Activated naive CD8-positive, alpha-beta T cell treated with anti-CD3 and anti-CD28 coated beads, Interleukin-2, amount 50 U/mL, for 16 hours (primary cell): ENCODE results near the gene CHPF.

Source experiments
- DNase-seq: peaks from one replicate; pipeline ENCODE4 v3.0.0-alpha.2; 2020; ENCODE audit warnings: low read depth, low spot score

CHPF gene

DNA sequence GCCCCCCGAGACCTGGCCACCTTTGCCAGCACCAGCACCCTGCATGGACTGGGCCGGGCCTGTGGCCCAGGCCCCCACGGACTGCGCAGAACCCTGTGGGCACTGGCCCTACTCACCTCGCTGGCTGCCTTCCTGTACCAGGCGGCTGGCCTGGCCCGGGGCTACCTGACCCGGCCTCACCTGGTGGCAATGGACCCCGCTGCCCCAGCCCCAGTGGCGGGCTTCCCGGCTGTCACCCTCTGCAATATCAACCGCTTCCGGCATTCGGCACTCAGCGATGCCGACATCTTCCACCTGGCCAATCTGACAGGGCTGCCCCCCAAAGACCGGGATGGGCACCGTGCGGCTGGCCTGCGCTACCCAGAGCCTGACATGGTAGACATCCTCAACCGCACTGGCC is 28.8 kb downstream of the CHPF start:
- DNase-seq, result no peak

DNA sequence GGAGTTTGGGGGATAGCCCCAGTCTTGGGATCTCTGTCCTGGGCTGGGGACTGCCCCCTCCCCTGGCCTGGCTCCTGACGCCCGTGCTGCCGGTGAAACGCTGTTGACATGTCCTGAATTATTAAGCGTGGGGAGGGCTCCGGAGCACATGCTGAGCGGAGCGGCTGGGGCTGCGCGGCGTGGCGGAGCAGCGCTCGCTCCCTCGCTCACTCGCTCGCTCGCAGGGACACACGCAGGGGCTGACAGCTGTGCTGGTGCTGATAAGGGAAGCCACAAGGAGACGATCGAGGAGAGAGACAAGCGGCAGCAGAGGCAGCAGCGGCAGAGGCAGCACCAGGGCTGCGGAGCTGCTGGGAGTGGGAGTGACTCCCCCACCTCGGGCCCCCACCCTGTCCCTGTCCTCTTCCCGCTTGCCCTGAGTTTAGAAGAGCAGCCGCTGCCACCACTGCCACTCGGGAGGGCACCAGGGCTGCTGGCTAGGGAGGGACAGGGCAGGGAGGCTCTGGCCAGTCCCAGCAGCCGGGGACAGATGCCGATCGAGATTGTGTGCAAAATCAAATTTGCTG is 29.3 kb downstream of the CHPF start, which contains the start of gene ASIC4:
ASIC4 (plus strand) TSS at position 287 of the 566 bp plus-strand sequence; CDS start at position 530, 243 bp downstream.
- DNase-seq, result no peak

DNA sequence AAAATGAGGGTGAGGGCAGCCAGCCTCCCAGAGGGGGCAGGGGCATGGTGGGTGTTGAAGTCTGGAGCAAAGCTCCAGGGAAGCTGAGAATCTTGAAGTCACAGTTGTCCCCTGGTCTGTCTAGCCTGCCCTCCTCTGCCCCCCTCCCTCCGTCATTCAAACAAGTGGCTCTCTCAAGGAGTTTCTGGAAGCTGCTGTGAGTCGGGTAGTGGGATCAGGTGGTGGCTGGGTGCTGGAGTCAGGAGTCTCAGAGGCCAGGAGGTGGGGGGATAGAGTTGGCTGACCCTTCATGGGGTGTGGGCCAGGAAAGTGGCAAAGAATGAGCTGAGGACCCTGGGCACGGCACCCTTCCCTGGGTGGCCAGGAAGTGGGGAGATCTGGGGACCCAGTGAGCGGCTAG is 29.8 kb downstream of the CHPF start:
- no peak for DNase-seq

DNA sequence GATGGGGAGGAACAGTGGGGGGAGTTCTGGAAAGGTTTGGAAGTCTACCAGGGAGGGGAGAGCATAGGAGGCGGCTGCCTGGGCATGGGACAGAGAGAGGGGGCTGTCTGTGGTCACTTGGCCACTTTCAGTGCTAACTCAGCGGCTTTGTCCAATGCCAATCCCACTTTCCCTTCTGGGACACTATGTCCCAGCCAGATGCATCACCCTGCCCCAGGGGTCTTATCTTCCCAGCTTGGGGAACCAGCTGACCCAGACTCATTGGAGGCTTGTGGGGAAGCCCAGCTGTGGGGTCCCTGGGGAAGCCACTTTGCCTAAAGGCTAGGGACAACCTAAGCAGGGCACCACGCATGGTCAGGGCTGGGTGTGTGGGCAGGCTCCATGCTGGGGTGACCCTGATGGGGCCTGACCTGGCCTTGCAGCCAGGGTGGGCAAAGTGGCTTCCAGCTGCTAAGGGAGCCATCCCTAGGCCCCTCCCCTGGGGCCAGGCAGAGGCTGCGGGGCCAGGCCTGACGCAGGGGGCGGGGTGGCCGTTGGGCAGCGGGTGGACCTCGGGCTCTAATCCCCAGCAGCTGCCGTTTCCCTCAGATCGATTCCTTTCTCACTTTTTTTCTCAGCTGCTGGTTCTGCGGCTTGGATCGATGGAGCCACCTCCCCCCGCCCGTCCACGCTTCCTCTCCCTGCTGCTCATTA is 30.9 kb downstream of the CHPF start:
- DNase-seq, result no peak

- no peak for DNase-seq
Measured at GRCh38 chr2:219511547-219512325, 31.9 kb downstream of the CHPF start.

GRCh38 chr2:219510512-219511135 is 33.0 kb downstream of the CHPF start:
- DNase-seq, result no peak

DNA sequence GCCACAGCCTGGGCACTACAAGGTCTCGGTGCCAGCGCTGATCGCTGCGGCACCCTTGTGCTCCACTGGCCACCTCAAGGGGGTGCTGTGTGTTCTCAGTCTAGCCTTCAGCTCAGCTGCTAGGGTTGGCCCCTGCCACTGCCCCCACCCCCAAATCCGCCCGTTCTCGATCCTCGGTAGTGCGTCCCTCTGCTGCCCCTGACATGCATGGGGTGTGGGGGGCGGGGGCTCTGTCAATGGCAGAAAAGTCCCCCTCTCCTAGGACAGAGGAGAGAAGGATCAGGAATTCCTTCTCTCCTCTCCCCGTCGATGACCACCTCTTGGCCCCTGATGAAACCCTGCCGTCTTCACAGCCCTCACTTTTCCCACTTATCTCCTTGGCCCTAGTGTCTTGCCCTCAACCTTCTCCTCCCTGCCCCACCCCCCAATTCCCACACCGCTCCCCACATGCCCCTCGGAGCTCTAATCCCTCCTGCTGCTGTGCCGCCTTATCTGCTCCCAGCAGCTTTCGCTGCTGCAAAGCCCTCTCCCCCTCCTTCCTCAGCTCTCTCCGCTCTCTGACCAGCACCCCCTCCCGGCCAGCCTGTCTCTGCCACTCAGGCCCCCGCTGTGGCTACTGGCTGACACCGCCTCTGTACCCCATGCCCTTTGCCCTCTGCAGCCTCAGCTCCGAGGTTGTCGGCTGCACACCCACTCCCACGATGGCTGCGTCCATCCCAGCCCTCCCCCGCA is 33.7 kb downstream of the CHPF start:
- no peak for DNase-seq

DNA sequence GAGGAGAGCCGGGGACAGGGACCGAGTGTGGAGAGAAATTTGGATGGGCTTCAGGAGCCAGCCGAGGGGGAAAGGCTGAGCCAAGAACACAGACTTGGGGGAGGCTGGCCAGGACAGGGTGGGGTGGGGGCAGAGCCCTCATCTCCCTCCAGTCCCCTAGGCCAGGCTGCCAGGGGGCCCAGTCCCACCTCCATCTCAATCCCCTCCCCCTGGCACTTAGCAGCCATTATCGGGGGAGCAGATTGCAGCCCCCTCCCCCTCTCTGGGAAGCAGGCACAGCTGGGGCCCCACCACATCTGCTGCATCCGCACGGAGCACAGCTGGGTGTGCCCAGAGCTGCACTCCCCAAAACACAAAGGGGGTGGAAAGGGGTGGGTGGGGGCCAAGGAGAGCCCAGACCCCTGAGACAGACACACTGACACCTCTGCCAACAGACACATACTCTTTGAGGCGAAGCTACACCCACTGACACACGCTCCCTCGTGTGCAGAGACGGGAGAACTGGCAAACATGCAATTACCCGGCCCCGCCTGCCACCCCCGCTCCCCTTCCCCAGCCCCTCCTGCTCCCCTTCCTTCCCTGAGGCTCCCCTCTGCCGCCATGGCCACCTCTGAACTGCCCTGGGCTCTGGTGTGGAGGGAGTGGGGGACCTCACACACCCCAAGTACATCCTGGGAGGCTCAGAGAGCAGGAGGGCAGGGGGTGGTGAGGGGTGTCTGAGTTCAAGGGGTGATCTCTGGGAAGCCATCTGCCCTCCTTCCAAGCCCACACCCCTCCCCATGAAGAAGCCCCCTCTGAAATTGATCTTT is 34.4 kb downstream of the CHPF start:
- DNase-seq, result no peak

DNA sequence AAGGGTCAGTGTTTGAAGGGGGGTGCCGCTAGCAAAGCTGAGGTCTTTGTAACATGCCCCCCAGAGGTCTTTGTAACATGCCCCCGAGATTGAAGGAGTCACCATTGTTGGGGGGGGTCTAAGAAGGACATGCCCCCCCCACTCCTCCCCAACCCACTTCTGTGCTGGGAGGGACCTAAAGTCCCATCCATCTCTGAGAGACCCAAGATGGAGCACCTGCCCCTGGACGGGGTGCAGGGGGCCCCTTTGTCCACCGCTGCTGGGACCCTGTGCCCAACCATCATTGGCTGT is 35.2 kb downstream of the CHPF start:
- no peak for DNase-seq

DNA sequence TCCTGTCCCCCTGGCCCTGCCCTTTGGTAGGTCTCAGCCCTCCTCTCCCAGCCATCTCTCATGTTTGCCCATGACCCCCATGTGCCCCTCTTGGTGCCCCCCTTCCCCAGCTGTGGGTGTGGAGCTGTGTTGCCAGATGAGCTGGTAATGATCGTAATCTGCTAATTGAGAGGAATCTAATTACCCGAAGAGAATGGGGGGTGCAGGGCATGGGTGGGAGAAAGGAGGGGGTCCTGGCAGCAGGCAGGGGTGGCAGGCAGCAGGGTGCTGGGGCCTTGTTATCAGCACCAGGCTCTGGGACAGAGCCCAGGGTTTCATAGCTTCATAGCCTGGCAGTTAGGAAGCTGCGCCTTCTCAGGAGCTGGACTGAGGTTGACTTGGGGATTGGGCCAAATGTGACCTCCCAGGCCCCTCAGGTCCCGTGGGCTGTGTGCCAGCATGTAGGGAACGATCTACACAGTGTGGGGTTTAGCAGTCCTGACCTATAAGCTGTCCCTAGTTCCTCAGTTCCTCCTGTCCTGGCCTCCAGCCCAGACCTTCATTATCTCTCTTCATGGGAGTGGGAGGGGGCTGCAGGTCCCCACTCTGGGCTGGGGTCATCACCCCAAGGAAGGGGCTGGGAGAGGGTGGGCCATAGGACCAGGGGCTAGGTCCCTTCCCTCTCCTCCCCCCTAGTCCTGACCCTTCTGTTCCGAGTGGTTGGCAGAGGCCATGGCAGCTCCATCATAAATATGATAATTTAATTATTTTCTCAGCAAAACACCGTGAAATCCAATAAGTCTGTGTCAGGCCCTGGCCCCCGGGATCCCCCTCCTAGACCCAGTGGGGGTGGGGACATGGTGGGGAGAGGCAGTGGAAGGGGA is 35.8 kb downstream of the CHPF start:
- no peak for DNase-seq

DNA sequence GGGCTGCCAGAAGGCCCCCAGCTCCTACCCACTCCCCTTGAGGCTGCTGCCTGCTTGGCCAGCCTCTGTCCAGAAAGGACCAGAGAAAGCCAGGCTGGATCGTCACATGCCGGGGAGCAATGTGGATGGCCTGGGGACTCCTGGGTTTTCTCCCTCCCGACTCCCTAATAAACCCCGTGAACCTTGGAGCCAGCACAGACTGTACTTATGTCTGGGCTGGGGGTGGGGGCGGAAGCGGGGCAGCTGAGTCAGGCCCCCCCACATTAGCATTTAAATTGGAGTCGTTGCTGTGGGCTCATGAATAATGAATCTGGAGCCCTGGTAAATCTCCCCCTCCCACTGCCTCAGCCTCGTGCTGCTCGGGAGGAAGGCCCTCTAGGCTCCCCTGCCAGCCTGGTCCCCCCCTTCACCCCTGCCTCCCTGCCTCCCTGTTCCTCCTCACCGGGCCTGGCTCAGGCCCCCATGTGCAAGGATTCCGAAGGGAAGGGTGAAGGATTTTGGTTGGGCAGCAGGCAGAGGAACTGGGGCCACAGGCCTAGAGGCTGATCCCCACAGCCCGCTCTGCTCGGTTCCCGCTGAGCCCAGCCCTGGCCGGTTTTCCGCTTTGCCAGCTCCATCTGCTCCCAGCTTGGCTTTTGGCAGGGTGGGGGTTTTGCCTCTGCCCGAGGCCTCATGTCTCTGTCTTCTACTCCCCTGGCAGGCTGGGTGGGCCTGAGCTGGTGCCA is 36.6 kb downstream of the CHPF start:
- no peak for DNase-seq

DNA sequence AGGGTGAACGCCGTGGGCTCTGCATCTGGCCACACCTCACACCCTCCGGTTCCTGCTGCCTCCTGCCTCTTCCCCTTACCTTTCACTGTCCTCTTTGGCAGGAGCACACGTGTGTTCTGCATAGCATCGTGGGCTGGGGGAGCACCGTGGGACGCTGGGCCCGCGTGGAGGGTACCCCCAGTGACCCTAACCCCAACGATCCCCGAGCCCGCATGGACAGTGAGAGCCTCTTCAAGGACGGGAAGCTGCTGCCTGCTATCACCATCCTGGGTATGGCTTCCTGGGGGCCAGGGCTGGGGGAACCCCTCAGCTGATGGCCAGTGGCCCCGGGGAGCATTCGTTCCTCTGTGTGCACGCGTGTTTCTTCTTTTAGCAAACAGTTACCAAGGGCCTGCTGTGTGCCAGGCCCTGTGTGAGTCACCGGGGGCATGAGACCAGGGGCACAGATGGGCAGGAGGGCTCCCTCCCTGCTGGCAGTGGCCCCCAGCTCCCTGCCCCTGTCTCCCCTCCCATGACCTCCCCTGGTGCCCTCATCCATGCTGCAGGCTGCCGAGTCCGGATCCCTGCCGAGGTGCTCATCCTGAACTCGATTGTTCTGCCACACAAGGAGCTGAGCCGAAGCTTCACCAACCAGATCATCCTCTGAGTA is 37.3 kb downstream of the CHPF start:
- no peak for DNase-seq

GRCh38 chr2:219505585-219505984 is 38.0 kb downstream of the CHPF start:
- DNase-seq, result no peak

GRCh38 chr2:219502618-219503017 is 41.0 kb downstream of the CHPF start:
- DNase-seq, result no peak

DNA sequence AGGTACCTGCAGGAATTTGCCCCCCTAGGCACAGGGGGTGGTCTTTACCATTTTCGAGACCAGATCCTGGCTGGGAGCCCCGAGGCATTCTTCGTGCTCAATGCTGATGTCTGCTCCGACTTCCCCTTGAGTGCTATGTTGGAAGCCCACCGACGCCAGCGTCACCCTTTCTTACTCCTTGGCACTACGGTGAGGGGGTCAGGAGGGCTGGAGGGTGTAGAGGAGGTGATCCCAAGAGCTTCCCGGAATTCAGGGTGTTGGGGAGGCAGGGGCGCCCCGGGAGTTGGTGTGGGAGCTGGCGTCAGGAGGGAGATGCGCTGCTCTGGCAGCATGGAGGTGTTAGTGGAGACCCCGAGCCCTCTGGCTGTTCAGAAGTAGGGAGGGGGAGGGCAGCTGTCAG is 41.8 kb downstream of the CHPF start:
- no peak for DNase-seq

DNA sequence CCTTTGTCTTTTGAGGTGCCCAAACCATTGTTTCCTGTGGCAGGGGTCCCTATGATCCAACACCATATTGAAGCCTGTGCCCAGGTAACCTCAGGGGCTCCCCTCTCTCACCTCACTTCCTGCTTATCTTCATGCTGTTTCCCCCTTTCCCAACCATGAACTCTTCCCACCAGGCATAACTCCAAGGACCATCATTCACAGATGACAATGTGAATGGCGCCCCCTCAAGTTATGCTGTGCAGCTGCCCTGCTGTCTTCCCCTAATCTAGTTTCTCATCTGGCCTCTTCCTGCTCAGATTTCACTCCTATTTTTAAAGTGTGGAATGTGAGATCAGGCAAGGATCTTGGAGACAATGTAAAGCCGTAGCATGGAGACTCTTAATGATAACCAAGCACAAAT is 43.5 kb downstream of the CHPF start:
- no peak for DNase-seq

DNA sequence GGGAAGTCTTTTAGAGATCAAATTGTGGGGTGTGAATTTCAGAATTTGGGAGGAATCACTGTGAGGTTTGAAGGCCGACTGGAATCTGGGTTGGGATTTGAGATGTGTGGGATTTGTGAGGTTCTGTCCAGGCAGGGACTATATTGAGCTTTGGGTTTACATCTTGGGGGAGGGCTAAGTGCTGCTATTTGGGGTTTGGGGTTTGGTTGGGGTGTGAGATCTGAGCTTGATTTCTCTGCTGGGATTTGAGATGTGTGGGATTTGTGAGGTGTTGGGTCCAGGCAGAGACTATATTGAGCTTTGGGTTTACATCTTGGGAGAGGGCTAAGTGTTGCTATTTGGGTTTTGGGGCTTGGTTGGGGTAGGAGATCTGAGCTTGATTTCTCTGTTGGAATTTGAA is 44.1 kb downstream of the CHPF start:
- no peak for DNase-seq

DNA sequence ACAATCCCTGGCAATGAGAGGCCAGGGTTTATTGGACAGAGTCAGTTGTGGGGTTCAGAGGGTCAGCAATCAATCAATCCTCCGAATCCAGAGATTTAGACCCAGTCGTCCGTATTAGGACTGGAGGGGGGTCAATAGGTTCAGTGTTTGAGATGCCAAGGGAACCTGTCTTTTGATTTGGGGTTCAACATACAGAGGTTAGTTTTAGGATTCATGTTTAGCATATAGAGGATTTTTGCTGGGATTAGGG is 44.6 kb downstream of the CHPF start:
- no peak for DNase-seq
